ENCODE data around the gene GPR135. TPM values are rescaled to one million over a fixed set of nuclear protein-coding genes. Genes with fewer than 3 reads are reported as not detected.

The GPR135 gene
- polyA plus RNA-seq, 2 of the 4 experiments (the other 2 are of a cell fraction), result 1.5 to 3.6 TPM

DNA sequence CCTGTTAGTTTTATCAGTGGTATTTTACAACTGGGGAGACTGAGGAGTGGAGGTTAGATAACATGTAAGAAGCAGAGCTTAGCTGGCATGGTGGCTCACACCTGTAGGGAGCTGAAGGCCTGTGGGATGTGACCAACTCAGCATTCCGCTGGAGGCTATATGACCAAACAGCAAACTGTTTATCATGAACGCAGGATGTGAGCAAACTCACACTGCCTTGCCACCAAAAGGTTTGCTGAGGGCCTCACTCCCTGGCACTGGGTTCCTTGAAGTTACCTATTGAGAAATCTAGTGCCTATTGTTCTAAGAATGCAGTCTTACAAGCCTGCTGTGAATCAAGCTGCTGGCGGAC, 42.5 kb upstream of the GPR135 start:
- no peak overlapping the region for H3K27ac ChIP-seq
- CTCF ChIA-PET, result interaction anchor here (0.6 to 6.5 kb wide), 17 partner anchors 9 to 676 kb away, joined by 3 to 52 read pairs (median 4); partner anchors contain the start of genes CCDC175, JKAMP and L3HYPDH
- ATAC-seq (peak in 1 of 2 experiments; percentile 12; a peak in 1 of 6 replicates), DNase-seq (ENCODE audit: low read depth in 1 of 2, low spot score in 1 of 2) (no peak), FAIRE-seq (no peak)
- TF ChIP-seq EHF (CRISPR knock-in tag; IDR thresholded peaks at IDR 0.05) (no peak), POLR2A (IDR thresholded peaks at IDR 0.05; ENCODE audit: low read length) (no peak), HOXA7 (CRISPR knock-in tag; IDR thresholded peaks at IDR 0.05) (no peak), SMC3 (IDR thresholded peaks at IDR 0.05) (no peak), MAFK (IDR thresholded peaks at IDR 0.05; ENCODE audit: partially characterized antibody) (no peak)
- TF ChIP-seq, protein P1, sequence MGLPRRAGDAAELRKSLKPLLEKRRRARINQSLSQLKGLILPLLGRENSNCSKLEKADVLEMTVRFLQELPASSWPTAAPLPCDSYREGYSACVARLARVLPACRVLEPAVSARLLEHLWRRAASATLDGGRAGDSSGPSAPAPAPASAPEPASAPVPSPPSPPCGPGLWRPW (IDR thresholded peaks at IDR 0.05), result no peak
- no peaks in the 10 kb centered on the region for H3K4me1 ChIP-seq
- H3K9me3 ChIP-seq, result no peaks in the 10 kb centered on the region
- no peak overlapping the region for H3K4me3 ChIP-seq
- no peak overlapping the region for H3K4me2 ChIP-seq
- 91% methylated on average over 3 of the region's 3 CpGs for WGBS (ENCODE audit: missing lambda C conversion rate)
- POLR2A ChIA-PET, result interaction anchor here (0.9 to 1.9 kb wide), 2 partner anchors 24 to 69 kb away, joined by 3 to 10 read pairs; partner anchors contain the start of genes CCDC175, JKAMP and L3HYPDH

DNA sequence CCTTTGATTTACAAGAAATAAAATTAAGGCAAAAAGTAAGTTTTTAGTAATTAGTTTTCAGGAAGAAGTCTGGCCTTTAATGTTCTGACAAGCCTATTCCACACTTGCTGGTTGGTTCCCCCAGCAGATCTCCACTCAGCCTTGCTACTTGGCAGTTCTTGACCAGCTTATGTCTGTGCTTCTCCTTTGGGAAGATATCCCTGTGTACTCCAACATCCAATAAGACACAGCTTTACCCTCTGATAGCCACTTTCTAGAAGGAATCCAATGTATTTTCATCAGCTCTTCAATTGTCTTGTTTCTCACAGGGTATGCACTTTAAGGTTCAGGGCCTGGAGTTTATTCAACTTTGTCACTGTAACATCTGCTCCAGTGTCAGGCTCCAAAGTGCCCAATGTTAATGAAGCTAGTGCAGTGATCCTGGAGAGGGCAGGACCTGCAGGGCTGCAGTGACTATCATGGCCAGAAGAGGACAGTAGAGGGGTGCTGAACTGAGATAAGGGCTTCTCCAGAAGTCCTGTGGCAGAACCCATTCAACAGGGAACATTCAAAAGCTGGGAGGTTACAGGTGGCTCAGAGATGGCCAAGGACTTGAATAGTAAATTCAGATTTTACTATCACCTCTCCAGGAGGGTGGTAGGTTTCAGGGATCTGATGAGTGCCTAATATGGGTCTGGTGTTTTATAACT, 42.0 kb upstream of the GPR135 start:
- H3K4me1 ChIP-seq, result no peaks in the 10 kb centered on the region
- DNase-seq (ENCODE audit: low read depth in 1 of 2, low spot score in 1 of 2), result peak; percentile 45 to 63
- CTCF ChIA-PET, result interaction anchor here (0.6 to 6.5 kb wide), 19 partner anchors 8 to 677 kb away, joined by 3 to 52 read pairs (median 4); partner anchors contain the start of genes CCDC175, JKAMP and L3HYPDH
- ATAC-seq, result peak; percentile 95
- H3K9me3 ChIP-seq, result no peaks in the 10 kb centered on the region
- H3K4me3 ChIP-seq, result no peak overlapping the region
- POLR2A ChIA-PET, result interaction anchor here (0.9 to 1.9 kb wide), 2 partner anchors 23 to 70 kb away, joined by 3 to 10 read pairs; partner anchors contain the start of genes CCDC175, JKAMP and L3HYPDH
- TF ChIP-seq HOXA7 (CRISPR knock-in tag; IDR thresholded peaks at IDR 0.05) (no peak), HOXB5 (CRISPR knock-in tag; IDR thresholded peaks at IDR 0.05) (no peak), RFX5 (IDR thresholded peaks at IDR 0.05) (no peak), KDM1A (IDR thresholded peaks at IDR 0.05; ENCODE audit: low read depth) (no peak), CBX8 (IDR thresholded peaks at IDR 0.05) (no peak), SMC3 (IDR thresholded peaks at IDR 0.05) (peak; percentile 38; the same call in 2 of the 3 replicates), RNF2 (IDR thresholded peaks at IDR 0.05; ENCODE audit: borderline replicate concordance, low read depth) (no peak), EP300 (IDR thresholded peaks at IDR 0.05) (no peak), RAD21 (conservative IDR thresholded peaks at IDR 0.05 in 1 of 2, IDR thresholded peaks at IDR 0.05 in 1 of 2) (peak; percentile 50 to 62; a peak in 4 of 5 replicates), CBX2 (IDR thresholded peaks at IDR 0.05; ENCODE audit: borderline replicate concordance, low read depth) (no peak), MYC (IDR thresholded peaks at IDR 0.05; ENCODE audit: borderline replicate concordance, low read length) (no peak), HEYL (CRISPR knock-in tag; IDR thresholded peaks at IDR 0.05) (no peak), ZNF302 (CRISPR knock-in tag; IDR thresholded peaks at IDR 0.05) (no peak), ZSCAN20 (CRISPR knock-in tag; IDR thresholded peaks at IDR 0.05) (no peak), ZFP36 (IDR thresholded peaks at IDR 0.05; ENCODE audit: borderline replicate concordance, partially characterized antibody) (no peak), HDAC2 (IDR thresholded peaks at IDR 0.05) (no peak), POLR2AphosphoS2 (conservative IDR thresholded peaks at IDR 0.05; ENCODE audit: low read length) (no peak), POLR2A (IDR thresholded peaks at IDR 0.05; ENCODE audit: low read length) (no peak)
- TF ChIP-seq, protein P2, sequence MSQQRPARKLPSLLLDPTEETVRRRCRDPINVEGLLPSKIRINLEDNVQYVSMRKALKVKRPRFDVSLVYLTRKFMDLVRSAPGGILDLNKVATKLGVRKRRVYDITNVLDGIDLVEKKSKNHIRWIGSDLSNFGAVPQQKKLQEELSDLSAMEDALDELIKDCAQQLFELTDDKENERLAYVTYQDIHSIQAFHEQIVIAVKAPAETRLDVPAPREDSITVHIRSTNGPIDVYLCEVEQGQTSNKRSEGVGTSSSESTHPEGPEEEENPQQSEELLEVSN (IDR thresholded peaks at IDR 0.05; ENCODE audit: borderline replicate concordance, low read depth), result no peak
- TF ChIP-seq, protein P3, sequence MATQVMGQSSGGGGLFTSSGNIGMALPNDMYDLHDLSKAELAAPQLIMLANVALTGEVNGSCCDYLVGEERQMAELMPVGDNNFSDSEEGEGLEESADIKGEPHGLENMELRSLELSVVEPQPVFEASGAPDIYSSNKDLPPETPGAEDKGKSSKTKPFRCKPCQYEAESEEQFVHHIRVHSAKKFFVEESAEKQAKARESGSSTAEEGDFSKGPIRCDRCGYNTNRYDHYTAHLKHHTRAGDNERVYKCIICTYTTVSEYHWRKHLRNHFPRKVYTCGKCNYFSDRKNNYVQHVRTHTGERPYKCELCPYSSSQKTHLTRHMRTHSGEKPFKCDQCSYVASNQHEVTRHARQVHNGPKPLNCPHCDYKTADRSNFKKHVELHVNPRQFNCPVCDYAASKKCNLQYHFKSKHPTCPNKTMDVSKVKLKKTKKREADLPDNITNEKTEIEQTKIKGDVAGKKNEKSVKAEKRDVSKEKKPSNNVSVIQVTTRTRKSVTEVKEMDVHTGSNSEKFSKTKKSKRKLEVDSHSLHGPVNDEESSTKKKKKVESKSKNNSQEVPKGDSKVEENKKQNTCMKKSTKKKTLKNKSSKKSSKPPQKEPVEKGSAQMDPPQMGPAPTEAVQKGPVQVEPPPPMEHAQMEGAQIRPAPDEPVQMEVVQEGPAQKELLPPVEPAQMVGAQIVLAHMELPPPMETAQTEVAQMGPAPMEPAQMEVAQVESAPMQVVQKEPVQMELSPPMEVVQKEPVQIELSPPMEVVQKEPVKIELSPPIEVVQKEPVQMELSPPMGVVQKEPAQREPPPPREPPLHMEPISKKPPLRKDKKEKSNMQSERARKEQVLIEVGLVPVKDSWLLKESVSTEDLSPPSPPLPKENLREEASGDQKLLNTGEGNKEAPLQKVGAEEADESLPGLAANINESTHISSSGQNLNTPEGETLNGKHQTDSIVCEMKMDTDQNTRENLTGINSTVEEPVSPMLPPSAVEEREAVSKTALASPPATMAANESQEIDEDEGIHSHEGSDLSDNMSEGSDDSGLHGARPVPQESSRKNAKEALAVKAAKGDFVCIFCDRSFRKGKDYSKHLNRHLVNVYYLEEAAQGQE (IDR thresholded peaks at IDR 0.05), result no peak
- TF ChIP-seq, protein P4, sequence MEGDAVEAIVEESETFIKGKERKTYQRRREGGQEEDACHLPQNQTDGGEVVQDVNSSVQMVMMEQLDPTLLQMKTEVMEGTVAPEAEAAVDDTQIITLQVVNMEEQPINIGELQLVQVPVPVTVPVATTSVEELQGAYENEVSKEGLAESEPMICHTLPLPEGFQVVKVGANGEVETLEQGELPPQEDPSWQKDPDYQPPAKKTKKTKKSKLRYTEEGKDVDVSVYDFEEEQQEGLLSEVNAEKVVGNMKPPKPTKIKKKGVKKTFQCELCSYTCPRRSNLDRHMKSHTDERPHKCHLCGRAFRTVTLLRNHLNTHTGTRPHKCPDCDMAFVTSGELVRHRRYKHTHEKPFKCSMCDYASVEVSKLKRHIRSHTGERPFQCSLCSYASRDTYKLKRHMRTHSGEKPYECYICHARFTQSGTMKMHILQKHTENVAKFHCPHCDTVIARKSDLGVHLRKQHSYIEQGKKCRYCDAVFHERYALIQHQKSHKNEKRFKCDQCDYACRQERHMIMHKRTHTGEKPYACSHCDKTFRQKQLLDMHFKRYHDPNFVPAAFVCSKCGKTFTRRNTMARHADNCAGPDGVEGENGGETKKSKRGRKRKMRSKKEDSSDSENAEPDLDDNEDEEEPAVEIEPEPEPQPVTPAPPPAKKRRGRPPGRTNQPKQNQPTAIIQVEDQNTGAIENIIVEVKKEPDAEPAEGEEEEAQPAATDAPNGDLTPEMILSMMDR (IDR thresholded peaks at IDR 0.05), result peak; percentile 57
- no peak for FAIRE-seq
- no peak overlapping the region for H3K27ac ChIP-seq
- H3K4me2 ChIP-seq, result no peak overlapping the region

Measured in A549 (cell line).